ENCODE measurements around the gene SAMD4A. TPM values are rescaled to one million over a fixed set of nuclear protein-coding genes. Genes with fewer than 3 reads are reported as not detected.

The SAMD4A gene
- total RNA-seq, result 10 to 100 TPM; 11.2 to 15.3 TPM

- 1% methylated on average over 16 to 78 of the region's 91 CpGs for WGBS, 2 donors
- TF ChIP-seq POLR2A (IDR thresholded peaks at IDR 0.05) (peak; percentile 44 to 55 (median 51)), CTCF (IDR thresholded peaks at IDR 0.05) (peak in 5 of 7 experiments; percentile 8 to 43 (median 24))
- intact Hi-C loops (cut with DNase I), result no loop called here
These were observed at the start of gene SAMD4A for GRCh38 chr14:54566410-54567223. TSS of gene SAMD4A (plus strand) at chr14:54567128. CDS start at chr14:54567917, 789 bp downstream.

GRCh38 chr14:54524410-54524809, 42.5 kb upstream of the SAMD4A start:
- WGBS, 2 donors, result 92 to 94% methylated on average over 4 of the region's 4 CpGs
- no peak overlapping the region for H3K27ac ChIP-seq
- intact Hi-C loops (cut with DNase I), result no loop called here
- H3K36me3 ChIP-seq (replicated peaks in 1 of 2; ENCODE audit: insufficient read depth in 1 of 2, low read depth in 2 of 2), result peaks cover 0 to 6% of the 10 kb centered on the region in 2 donors
- no peak for ATAC-seq
- H3K27me3 ChIP-seq, result no peaks in the 10 kb centered on the region
- no peaks in the 10 kb centered on the region for H3K9me3 ChIP-seq
- TF ChIP-seq POLR2A (IDR thresholded peaks at IDR 0.05), result no peak
- TF ChIP-seq CTCF (IDR thresholded peaks at IDR 0.05), result no peak
- no peak overlapping the region for H3K4me3 ChIP-seq
- no peak for DNase-seq
- no peaks in the 10 kb centered on the region for H3K4me1 ChIP-seq

More at GRCh38 chr14:54566410-54567223, at the start of gene SAMD4A:
- Histone ChIP-seq H3K4me3 (peak within 1 kb of the TSS; percentile 48 to 59), H3K4me1 (peaks cover 19% of the 10 kb centered on the region), H3K27ac (peak within 1 kb of the TSS; percentile 99 to 100 (median 100)), H3K36me3 (replicated peaks in 1 of 2; ENCODE audit: insufficient read depth in 1 of 2, low read depth in 2 of 2) (no peaks in the 10 kb centered on the region), H3K9me3 (no peaks in the 10 kb centered on the region), H3K27me3 (no peaks in the 10 kb centered on the region)
- peak; percentile 63 to 75 (median 70) for DNase-seq
- ATAC-seq, result peak; percentile 19

GRCh38 chr14:54528973-54529372, 38.0 kb upstream of the SAMD4A start:
- ATAC-seq (no peak), DNase-seq (no peak)
- H3K9me3 ChIP-seq, result no peaks in the 10 kb centered on the region
- intact Hi-C loops (cut with DNase I), result no loop called here
- H3K4me3 ChIP-seq, result no peak overlapping the region
- WGBS, 2 donors, result 90 to 91% methylated on average over 2 of the region's 2 CpGs
- H3K36me3 ChIP-seq (replicated peaks in 1 of 2; ENCODE audit: insufficient read depth in 1 of 2, low read depth in 2 of 2), result peaks cover 0 to 6% of the 10 kb centered on the region in 2 donors
- H3K27ac ChIP-seq, result no peak overlapping the region
- TF ChIP-seq POLR2A (IDR thresholded peaks at IDR 0.05) (no peak), CTCF (IDR thresholded peaks at IDR 0.05) (no peak)
- no peaks in the 10 kb centered on the region for H3K27me3 ChIP-seq
- no peaks in the 10 kb centered on the region for H3K4me1 ChIP-seq

- H3K9me3 ChIP-seq, result no peaks in the 10 kb centered on the region
- DNase-seq, result no peak
- intact Hi-C loops (cut with DNase I), result no loop called here
- H3K36me3 ChIP-seq (replicated peaks in 1 of 2; ENCODE audit: insufficient read depth in 1 of 2, low read depth in 2 of 2), result peaks cover 0 to 2% of the 10 kb centered on the region in 2 donors
- WGBS, 2 donors, result 46 to 63% methylated on average over 1 of the region's 1 CpG
- TF ChIP-seq CTCF (IDR thresholded peaks at IDR 0.05), result no peak
- no peak for TF ChIP-seq POLR2A (IDR thresholded peaks at IDR 0.05)
- no peak overlapping the region for H3K4me3 ChIP-seq
- no peak for ATAC-seq
- no peaks in the 10 kb centered on the region for H3K4me1 ChIP-seq
- H3K27ac ChIP-seq, result no peak overlapping the region
- no peaks in the 10 kb centered on the region for H3K27me3 ChIP-seq
These were observed 37.1 kb upstream of the SAMD4A start for GRCh38 chr14:54529811-54530210.
